A549 (cell line): Measurements from ENCODE around the gene DIPK1B.

ENCODE experiments used
- CHD2 ChIP-seq: fragments of 150-350 bp; IDR thresholded peaks from 2 replicates; pipeline ENCODE4 v1.6.1; 2014; ENCODE audit warnings: low read length; ENCODE audit not compliant: partially characterized antibody
- CTCF ChIP-seq: fragments of >200 bp; sonication (Bioruptor Twin); formaldehyde crosslinking; IDR thresholded peaks from 3 replicates; pipeline ENCODE4 v1.5.1; 2016
- E2F6 ChIP-seq: IDR thresholded peaks from 2 replicates; pipeline ENCODE4 v1.6.1; 2012; ENCODE audit warnings: low read depth, borderline replicate concordance
- HES2 ChIP-seq: fragments of >200 bp; sonication (Bioruptor Twin); formaldehyde crosslinking; IDR thresholded peaks from 2 replicates; pipeline ENCODE4 v1.6.1; 2016
- POLR2A ChIP-seq: IDR thresholded peaks from 2 replicates; pipeline ENCODE4 v1.6.1; 2012; ENCODE audit warnings: mild to moderate bottlenecking, low read length
- REST ChIP-seq: fragments of 200-600 bp; sonication (generic); IDR thresholded peaks from 2 replicates; pipeline ENCODE4 v1.6.1; 2016; ENCODE audit warnings: antibody characterized with exemption, mild to moderate bottlenecking, moderate library complexity
- TP53 ChIP-seq: fragments of 250-450 bp; sonication (Bioruptor Pico); IDR thresholded peaks from 2 replicates; pipeline ENCODE4 v1.5.0; 2021; ENCODE audit warnings: mild to moderate bottlenecking, moderate library complexity
- USF2 ChIP-seq: fragments of 450-650 bp; IDR thresholded peaks from 2 replicates; pipeline ENCODE4 v1.6.1; 2014; ENCODE audit warnings: antibody characterized with exemption

GRCh38 chr9:136697821-136698526 is 14.4 kb upstream of the DIPK1B start:
- no peak for TF ChIP-seq E2F6
- no peak for TF ChIP-seq POLR2A
- TF ChIP-seq CTCF = no peak
- TF ChIP-seq CHD2 = no peak
- no peak for TF ChIP-seq REST
- TF ChIP-seq USF2 = no peak
- TF ChIP-seq TP53 (CRISPR knock-in tag) = no peak
- TF ChIP-seq HES2 = no peak
